Measurements from ENCODE around the gene VPS35.

VPS35 gene

GRCh38 chr16:46721885-46722284 is 32.9 kb upstream of the VPS35 start:
- H3K4me3 ChIP-seq (ENCODE audit: control insufficient read depth, low read depth, low read length), result no peak overlapping the region
- no peak for TF ChIP-seq CTCF (IDR thresholded peaks at IDR 0.05; ENCODE audit: control insufficient read depth, insufficient read depth, low read depth, low read length, missing control alignments)
- DNase-seq (ENCODE audit: low read depth), result no peak

GRCh38 chr16:46720619-46721018 is 31.6 kb upstream of the VPS35 start:
- no peak for TF ChIP-seq CTCF (IDR thresholded peaks at IDR 0.05; ENCODE audit: control insufficient read depth, insufficient read depth, low read depth, low read length, missing control alignments)

GRCh38 chr16:46719528-46719927 is 30.6 kb upstream of the VPS35 start:
- no peak for TF ChIP-seq CTCF (IDR thresholded peaks at IDR 0.05; ENCODE audit: control insufficient read depth, insufficient read depth, low read depth, low read length, missing control alignments)
- no peak overlapping the region for H3K4me3 ChIP-seq (ENCODE audit: control insufficient read depth, low read depth, low read length)
- no peak for DNase-seq (ENCODE audit: low read depth)

More at GRCh38 chr16:46720619-46721018, 31.6 kb upstream of the VPS35 start:
- no peak overlapping the region for H3K4me3 ChIP-seq (ENCODE audit: control insufficient read depth, low read depth, low read length)
- no peak for DNase-seq (ENCODE audit: low read depth)

- no peak for DNase-seq (ENCODE audit: low read depth)
- H3K4me3 ChIP-seq (ENCODE audit: control insufficient read depth, low read depth, low read length), result no peak overlapping the region
- no peak for TF ChIP-seq CTCF (IDR thresholded peaks at IDR 0.05; ENCODE audit: control insufficient read depth, insufficient read depth, low read depth, low read length, missing control alignments)
These were observed 29.2 kb upstream of the VPS35 start for GRCh38 chr16:46718214-46718613.

GRCh38 chr16:46717692-46718091 is 28.7 kb upstream of the VPS35 start:
- no peak for DNase-seq (ENCODE audit: low read depth)
- TF ChIP-seq CTCF (IDR thresholded peaks at IDR 0.05; ENCODE audit: control insufficient read depth, insufficient read depth, low read depth, low read length, missing control alignments), result no peak
- no peak overlapping the region for H3K4me3 ChIP-seq (ENCODE audit: control insufficient read depth, low read depth, low read length)

- no peak overlapping the region for H3K4me3 ChIP-seq (ENCODE audit: control insufficient read depth, low read depth, low read length)
- DNase-seq (ENCODE audit: low read depth), result no peak
- no peak for TF ChIP-seq CTCF (IDR thresholded peaks at IDR 0.05; ENCODE audit: control insufficient read depth, insufficient read depth, low read depth, low read length, missing control alignments)
These were observed 26.9 kb upstream of the VPS35 start for GRCh38 chr16:46715769-46716305.

Measured in AG09309 (cell line).